ENCODE results near the gene IGF1R. TPM values are rescaled to one million over a fixed set of nuclear protein-coding genes. Genes with fewer than 3 reads are reported as not detected.

IGF1R gene
- total RNA-seq, 1 experiment from 2014 or later: 16.3 TPM

DNA sequence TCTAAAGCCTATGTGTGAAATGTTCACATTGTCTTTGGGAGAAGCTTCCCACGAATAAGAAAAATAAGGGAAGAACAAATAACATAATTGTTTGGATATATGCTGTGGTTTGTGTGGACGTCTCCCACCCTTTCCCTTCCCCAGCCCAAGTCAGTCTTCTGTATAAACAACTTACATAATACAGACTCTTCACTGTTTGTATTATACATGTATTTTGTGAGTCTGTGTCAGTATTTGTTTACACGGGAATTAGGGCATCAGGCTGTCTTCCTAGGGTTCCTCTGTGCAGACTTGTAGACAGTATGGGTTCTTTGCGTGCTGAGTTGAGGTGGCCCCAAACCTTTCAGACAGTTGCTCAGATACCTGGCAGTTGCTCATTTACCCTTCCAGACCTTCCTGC lies 103.4 kb downstream of the IGF1R start:
- CTCF ChIA-PET: interaction anchor here (0.7 kb wide), 1 partner anchor 108 kb away, joined by 3 read pairs; no protein-coding TSS in a partner anchor
- no peaks in the 10 kb centered on the region for H3K27me3 ChIP-seq (ENCODE audit: insufficient read depth, low read length)
- DNase-seq (ENCODE audit: low read depth, low spot score) (no peak), ATAC-seq (no peak)
- H3K4me3 ChIP-seq (replicated peaks in 1 of 2; ENCODE audit: low read depth in 1 of 2, low read length in 2 of 2): no peak overlapping the region
- no peaks in the 10 kb centered on the region for H3K9me3 ChIP-seq (ENCODE audit: control insufficient read depth in 1 of 2, insufficient read depth in 1 of 2, low read depth in 1 of 2, low read length in 2 of 2)
- H3K79me2 ChIP-seq (ENCODE audit: insufficient read depth, low read length): no peaks in the 10 kb centered on the region
- no peak overlapping the region for H3K9ac ChIP-seq (ENCODE audit: low read length)
- RAD21 ChIA-PET (ENCODE audit: low non-redundant PET in 1 of 2, low total read pairs in 2 of 2, uncharacterized antibody in 2 of 2, unreplicated experiment in 2 of 2): no interaction called here
- TF ChIP-seq, protein P1, sequence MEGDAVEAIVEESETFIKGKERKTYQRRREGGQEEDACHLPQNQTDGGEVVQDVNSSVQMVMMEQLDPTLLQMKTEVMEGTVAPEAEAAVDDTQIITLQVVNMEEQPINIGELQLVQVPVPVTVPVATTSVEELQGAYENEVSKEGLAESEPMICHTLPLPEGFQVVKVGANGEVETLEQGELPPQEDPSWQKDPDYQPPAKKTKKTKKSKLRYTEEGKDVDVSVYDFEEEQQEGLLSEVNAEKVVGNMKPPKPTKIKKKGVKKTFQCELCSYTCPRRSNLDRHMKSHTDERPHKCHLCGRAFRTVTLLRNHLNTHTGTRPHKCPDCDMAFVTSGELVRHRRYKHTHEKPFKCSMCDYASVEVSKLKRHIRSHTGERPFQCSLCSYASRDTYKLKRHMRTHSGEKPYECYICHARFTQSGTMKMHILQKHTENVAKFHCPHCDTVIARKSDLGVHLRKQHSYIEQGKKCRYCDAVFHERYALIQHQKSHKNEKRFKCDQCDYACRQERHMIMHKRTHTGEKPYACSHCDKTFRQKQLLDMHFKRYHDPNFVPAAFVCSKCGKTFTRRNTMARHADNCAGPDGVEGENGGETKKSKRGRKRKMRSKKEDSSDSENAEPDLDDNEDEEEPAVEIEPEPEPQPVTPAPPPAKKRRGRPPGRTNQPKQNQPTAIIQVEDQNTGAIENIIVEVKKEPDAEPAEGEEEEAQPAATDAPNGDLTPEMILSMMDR (IDR thresholded peaks at IDR 0.05 in 2 of 3, conservative IDR thresholded peaks at IDR 0.05 in 1 of 3; ENCODE audit: borderline replicate concordance in 1 of 3, insufficient read depth in 1 of 3, low read depth in 2 of 3, low read length in 2 of 3): no peak
- TF ChIP-seq, protein P2, sequence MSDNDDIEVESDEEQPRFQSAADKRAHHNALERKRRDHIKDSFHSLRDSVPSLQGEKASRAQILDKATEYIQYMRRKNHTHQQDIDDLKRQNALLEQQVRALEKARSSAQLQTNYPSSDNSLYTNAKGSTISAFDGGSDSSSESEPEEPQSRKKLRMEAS (IDR thresholded peaks at IDR 0.05): no peak
- TF ChIP-seq CBX3 (IDR thresholded peaks at IDR 0.05; ENCODE audit: low read depth) (no peak), EZH2phosphoT487 (IDR thresholded peaks at IDR 0.05; ENCODE audit: borderline replicate concordance) (no peak), SIN3A (IDR thresholded peaks at IDR 0.05; ENCODE audit: low read depth) (no peak), EZH2 (IDR thresholded peaks at IDR 0.05) (no peak), RAD21 (IDR thresholded peaks at IDR 0.05; ENCODE audit: low read depth) (no peak), SP1 (IDR thresholded peaks at IDR 0.05; ENCODE audit: low read depth) (no peak), JUND (IDR thresholded peaks at IDR 0.05) (no peak), FOSL1 (IDR thresholded peaks at IDR 0.05; ENCODE audit: low read depth) (no peak), POLR2AphosphoS5 (IDR thresholded peaks at IDR 0.05; ENCODE audit: low read depth, low read length) (no peak)
- TF ChIP-seq, protein P3, sequence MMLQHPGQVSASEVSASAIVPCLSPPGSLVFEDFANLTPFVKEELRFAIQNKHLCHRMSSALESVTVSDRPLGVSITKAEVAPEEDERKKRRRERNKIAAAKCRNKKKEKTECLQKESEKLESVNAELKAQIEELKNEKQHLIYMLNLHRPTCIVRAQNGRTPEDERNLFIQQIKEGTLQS (IDR thresholded peaks at IDR 0.05): no peak
- TF ChIP-seq, protein P4, sequence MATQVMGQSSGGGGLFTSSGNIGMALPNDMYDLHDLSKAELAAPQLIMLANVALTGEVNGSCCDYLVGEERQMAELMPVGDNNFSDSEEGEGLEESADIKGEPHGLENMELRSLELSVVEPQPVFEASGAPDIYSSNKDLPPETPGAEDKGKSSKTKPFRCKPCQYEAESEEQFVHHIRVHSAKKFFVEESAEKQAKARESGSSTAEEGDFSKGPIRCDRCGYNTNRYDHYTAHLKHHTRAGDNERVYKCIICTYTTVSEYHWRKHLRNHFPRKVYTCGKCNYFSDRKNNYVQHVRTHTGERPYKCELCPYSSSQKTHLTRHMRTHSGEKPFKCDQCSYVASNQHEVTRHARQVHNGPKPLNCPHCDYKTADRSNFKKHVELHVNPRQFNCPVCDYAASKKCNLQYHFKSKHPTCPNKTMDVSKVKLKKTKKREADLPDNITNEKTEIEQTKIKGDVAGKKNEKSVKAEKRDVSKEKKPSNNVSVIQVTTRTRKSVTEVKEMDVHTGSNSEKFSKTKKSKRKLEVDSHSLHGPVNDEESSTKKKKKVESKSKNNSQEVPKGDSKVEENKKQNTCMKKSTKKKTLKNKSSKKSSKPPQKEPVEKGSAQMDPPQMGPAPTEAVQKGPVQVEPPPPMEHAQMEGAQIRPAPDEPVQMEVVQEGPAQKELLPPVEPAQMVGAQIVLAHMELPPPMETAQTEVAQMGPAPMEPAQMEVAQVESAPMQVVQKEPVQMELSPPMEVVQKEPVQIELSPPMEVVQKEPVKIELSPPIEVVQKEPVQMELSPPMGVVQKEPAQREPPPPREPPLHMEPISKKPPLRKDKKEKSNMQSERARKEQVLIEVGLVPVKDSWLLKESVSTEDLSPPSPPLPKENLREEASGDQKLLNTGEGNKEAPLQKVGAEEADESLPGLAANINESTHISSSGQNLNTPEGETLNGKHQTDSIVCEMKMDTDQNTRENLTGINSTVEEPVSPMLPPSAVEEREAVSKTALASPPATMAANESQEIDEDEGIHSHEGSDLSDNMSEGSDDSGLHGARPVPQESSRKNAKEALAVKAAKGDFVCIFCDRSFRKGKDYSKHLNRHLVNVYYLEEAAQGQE (IDR thresholded peaks at IDR 0.05; ENCODE audit: low read depth): no peak
- TF ChIP-seq, protein P5, sequence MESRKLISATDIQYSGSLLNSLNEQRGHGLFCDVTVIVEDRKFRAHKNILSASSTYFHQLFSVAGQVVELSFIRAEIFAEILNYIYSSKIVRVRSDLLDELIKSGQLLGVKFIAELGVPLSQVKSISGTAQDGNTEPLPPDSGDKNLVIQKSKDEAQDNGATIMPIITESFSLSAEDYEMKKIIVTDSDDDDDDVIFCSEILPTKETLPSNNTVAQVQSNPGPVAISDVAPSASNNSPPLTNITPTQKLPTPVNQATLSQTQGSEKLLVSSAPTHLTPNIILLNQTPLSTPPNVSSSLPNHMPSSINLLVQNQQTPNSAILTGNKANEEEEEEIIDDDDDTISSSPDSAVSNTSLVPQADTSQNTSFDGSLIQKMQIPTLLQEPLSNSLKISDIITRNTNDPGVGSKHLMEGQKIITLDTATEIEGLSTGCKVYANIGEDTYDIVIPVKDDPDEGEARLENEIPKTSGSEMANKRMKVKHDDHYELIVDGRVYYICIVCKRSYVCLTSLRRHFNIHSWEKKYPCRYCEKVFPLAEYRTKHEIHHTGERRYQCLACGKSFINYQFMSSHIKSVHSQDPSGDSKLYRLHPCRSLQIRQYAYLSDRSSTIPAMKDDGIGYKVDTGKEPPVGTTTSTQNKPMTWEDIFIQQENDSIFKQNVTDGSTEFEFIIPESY (IDR thresholded peaks at IDR 0.05; ENCODE audit: extremely low read depth, insufficient replicate concordance, low read length): no peak
- no peaks in the 10 kb centered on the region for H3K9me2 ChIP-seq (ENCODE audit: insufficient read depth)
- H3K27ac ChIP-seq (ENCODE audit: low read depth, low read length): no peak overlapping the region
- POLR2A ChIA-PET: no interaction called here
- no TSS peak for BruUV-seq (replicated peaks)
- intact Hi-C loops (cut with micrococcal nuclease): no loop called here
- no peak overlapping the region for H2AFZ ChIP-seq (ENCODE audit: low read depth, low read length, poor library complexity, severe bottlenecking)
- no peaks in the 10 kb centered on the region for H3K36me3 ChIP-seq (ENCODE audit: control insufficient read depth in 1 of 2, insufficient read depth in 2 of 2, low read length in 2 of 2)
- no peaks in the 10 kb centered on the region for H4K20me1 ChIP-seq (ENCODE audit: insufficient read depth)
- H3K4me1 ChIP-seq (ENCODE audit: control insufficient read depth in 1 of 2, insufficient read depth in 2 of 2, low read length in 2 of 2): peaks cover 0 to 4% of the 10 kb centered on the region in 2 experiments; a peak in 2 of 4 replicates
- H3K4me2 ChIP-seq (ENCODE audit: low read length): no peak overlapping the region
